GM13977 (cell line): Measurements from ENCODE around the gene CACNA1B.
"Not testable (repeated sequence)": the region's sequence is repeated elsewhere in the genome, so short reads cannot be mapped to it uniquely, and the experiment has no call there.

Experiments
- DNase-seq: peaks from one replicate; pipeline ENCODE4 v3.0.0; 2012; ENCODE audit warnings: low spot score
- in situ Hi-C: fragments of 300-500 bp; cut with MboI; formaldehyde crosslinking; loops from one replicate; pipeline ENCODE4 v1.12.0; 2022; ENCODE audit warnings: low sequenced_read_pairs, low pct_unique_long_range_greater_than_20kb, mixed read lengths, inconsistent platforms; ENCODE audit not compliant: unreplicated experiment
- TF ChIP-seq, protein P1 (sequence below): IDR thresholded peaks from 2 replicates; pipeline ENCODE4 v1.5.1; 2012; ENCODE audit warnings: mild to moderate bottlenecking, control low read depth; ENCODE audit not compliant: insufficient read depth; ENCODE audit errors: extremely low read depth, missing control alignments

The CACNA1B gene

GRCh38 chr9:138013273-138013672 lies 135.7 kb downstream of the CACNA1B start:
- in situ Hi-C loops: no loop called here
- DNase-seq: no peak
- TF ChIP-seq, protein P1, sequence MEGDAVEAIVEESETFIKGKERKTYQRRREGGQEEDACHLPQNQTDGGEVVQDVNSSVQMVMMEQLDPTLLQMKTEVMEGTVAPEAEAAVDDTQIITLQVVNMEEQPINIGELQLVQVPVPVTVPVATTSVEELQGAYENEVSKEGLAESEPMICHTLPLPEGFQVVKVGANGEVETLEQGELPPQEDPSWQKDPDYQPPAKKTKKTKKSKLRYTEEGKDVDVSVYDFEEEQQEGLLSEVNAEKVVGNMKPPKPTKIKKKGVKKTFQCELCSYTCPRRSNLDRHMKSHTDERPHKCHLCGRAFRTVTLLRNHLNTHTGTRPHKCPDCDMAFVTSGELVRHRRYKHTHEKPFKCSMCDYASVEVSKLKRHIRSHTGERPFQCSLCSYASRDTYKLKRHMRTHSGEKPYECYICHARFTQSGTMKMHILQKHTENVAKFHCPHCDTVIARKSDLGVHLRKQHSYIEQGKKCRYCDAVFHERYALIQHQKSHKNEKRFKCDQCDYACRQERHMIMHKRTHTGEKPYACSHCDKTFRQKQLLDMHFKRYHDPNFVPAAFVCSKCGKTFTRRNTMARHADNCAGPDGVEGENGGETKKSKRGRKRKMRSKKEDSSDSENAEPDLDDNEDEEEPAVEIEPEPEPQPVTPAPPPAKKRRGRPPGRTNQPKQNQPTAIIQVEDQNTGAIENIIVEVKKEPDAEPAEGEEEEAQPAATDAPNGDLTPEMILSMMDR: no peak

- TF ChIP-seq, protein P1: no peak
- in situ Hi-C loops: no loop called here
- DNase-seq: no peak
Measured at GRCh38 chr9:138013836-138014562, 136.4 kb downstream of the CACNA1B start.

DNA sequence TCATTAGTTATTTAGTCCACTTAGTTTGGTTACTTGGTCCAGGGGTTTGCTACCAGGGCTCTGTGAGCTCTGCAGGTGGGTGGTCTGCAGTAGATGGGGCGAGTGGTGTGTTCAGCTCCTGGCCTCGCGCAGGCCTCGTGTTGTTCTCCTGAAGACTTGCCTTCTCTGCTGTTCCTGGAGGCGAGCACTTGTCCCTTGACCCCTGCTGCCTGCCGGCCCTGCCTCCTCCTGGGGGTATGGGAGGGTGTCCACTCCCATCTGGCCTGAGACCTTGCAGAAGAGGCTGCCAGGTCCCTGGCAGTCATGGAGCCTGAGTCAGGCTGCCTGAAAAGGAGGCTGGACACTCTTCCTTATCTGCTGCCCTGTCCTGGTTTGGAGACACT lies 137.0 kb downstream of the CACNA1B start:
- no peak for DNase-seq
- in situ Hi-C loops: no loop called here
- TF ChIP-seq, protein P1: no peak

GRCh38 chr9:138015021-138015829 lies 137.6 kb downstream of the CACNA1B start:
- DNase-seq: no peak
- TF ChIP-seq, protein P1: no peak
- in situ Hi-C loops: no loop called here

DNA sequence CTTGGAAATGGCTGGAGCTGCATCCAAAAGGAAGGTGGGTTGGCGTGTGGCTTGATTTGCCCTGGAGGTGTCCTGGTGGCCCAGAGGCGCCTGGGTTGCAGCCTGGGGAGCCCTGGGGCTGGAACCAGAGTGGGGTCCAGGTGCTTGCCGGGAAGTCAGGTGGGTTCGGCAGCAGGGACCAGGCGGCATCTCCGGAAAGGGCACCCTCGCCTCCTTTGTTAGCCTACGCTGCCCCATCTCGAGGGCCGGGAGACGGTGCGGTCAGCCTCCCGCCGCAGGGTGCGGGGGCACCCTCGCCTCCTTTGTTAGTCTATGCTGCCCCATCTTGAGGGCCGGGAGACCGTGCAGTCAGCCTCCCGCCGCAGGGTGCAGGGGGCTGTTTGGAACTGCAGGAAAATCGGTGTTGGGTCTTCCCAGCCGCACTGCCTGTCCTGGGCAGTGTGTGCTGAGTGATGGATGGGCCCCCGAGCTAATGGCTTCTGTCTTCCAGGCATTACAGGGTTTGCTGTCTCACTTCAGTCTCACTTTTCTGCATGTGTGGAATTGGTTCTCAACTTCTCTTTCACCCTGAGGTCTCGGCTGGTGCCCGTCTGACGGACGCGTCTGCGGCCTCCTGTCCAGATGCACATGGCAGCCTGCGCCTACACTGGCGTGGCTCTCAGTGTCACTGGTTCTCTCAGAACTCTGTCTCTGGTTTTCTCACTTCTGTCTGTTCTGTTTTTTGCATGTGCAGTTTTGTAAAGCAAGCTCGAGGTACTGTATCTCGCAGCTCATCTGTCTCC lies 139.0 kb downstream of the CACNA1B start:
- TF ChIP-seq, protein P1: no peak
- DNase-seq: no peak
- in situ Hi-C loops: no loop called here

DNA sequence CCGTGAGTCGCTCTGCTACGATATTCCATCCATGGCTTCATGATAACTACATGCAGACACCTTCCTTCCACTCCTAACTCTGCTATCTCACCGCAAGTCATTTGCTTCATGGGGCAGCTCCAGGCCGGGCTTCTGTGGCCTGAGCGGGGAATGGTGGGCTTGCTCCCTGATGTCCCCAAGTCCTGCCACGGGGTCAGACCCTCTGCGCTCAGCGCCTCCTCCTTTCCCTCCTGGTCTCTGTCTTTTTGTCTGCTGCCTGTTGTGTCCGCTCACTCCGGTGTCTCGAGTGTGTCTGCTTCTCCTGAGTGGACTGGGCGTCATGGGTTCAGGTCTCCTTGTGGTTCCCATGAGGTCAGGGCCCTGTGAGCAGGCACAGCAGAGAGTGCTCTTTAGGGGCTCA lies 139.6 kb downstream of the CACNA1B start:
- DNase-seq: no peak
- TF ChIP-seq, protein P1: no peak
- in situ Hi-C loops: no loop called here

DNA sequence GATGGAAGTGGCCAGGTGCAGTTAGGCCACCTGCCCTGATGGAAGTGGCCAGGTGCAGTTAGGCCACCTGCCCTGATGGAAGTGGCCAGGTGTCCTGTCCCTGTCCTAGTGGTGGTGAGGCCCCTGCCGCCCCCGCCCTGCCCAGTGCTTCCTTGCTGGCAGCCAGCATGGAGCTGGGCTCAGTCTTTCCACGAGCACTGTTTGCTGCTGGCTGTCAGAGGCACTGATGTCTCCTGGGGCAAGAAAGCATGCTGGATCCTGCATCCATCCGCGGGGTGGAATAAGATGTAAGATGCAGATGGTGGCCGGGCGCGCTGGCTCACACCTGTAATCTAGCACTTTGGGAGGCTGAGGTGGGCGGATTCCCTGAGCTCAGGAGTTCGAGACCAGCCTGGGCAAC lies 141.9 kb downstream of the CACNA1B start:
- in situ Hi-C loops: not testable (repeated sequence)

More for the DNA sequence above, 141.9 kb downstream of the CACNA1B start:
- not testable (repeated sequence) for DNase-seq
